Measurements from ENCODE around the gene RSKR.

Gene RSKR

GRCh38 chr17:28597606-28598383 lies 16.2 kb downstream of the RSKR start:
- TF ChIP-seq EZH2 (IDR thresholded peaks at IDR 0.05; ENCODE audit: borderline replicate concordance, low read length), result no peak
- no peak for TF ChIP-seq CTCF (IDR thresholded peaks at IDR 0.05; ENCODE audit: low read length)
- H3K4me3 ChIP-seq (ENCODE audit: low read depth, low read length, poor library complexity, severe bottlenecking), result peak overlapping the region; percentile 84
- no peak overlapping the region for H2AFZ ChIP-seq (ENCODE audit: low read length)

GRCh38 chr17:28592260-28592659 lies 21.7 kb downstream of the RSKR start:
- peaks cover 1% of the 10 kb centered on the region for H3K4me1 ChIP-seq (ENCODE audit: insufficient read depth, low read length, severe bottlenecking)
- peaks cover under 1% of the 10 kb centered on the region for H3K79me2 ChIP-seq (ENCODE audit: insufficient read depth, low read length)
- H4K20me1 ChIP-seq (ENCODE audit: insufficient read depth, low read length), result no peaks in the 10 kb centered on the region
- TF ChIP-seq EZH2 (IDR thresholded peaks at IDR 0.05; ENCODE audit: borderline replicate concordance, low read length) (no peak), CTCF (IDR thresholded peaks at IDR 0.05; ENCODE audit: low read length) (no peak)
- H3K36me3 ChIP-seq (ENCODE audit: insufficient read depth, low read length), result peaks cover 70% of the 10 kb centered on the region
- H3K27me3 ChIP-seq (ENCODE audit: insufficient read depth, low read length), result no peaks in the 10 kb centered on the region
- H3F3A ChIP-seq (ENCODE audit: insufficient read depth, low read length), result no peaks in the 10 kb centered on the region
- no peak overlapping the region for H2AFZ ChIP-seq (ENCODE audit: low read length)
- no peaks in the 10 kb centered on the region for H3K9me2 ChIP-seq (ENCODE audit: low read depth, low read length)
- H3K9ac ChIP-seq (ENCODE audit: low read length), result no peak overlapping the region
- no peaks in the 10 kb centered on the region for H3K9me3 ChIP-seq (ENCODE audit: low read length)
- H3K27ac ChIP-seq (ENCODE audit: low read depth, low read length, poor library complexity, severe bottlenecking), result no peak overlapping the region
- no peak overlapping the region for H3K4me3 ChIP-seq (ENCODE audit: low read depth, low read length, poor library complexity, severe bottlenecking)
- no peak overlapping the region for H3K4me2 ChIP-seq (ENCODE audit: low read length)

More at GRCh38 chr17:28597606-28598383, 16.2 kb downstream of the RSKR start:
- peaks cover 30% of the 10 kb centered on the region for H3K36me3 ChIP-seq (ENCODE audit: insufficient read depth, low read length)
- peaks cover 14% of the 10 kb centered on the region for H3K79me2 ChIP-seq (ENCODE audit: insufficient read depth, low read length)
- peaks cover 19% of the 10 kb centered on the region for H3K4me1 ChIP-seq (ENCODE audit: insufficient read depth, low read length, severe bottlenecking)
- no peaks in the 10 kb centered on the region for H4K20me1 ChIP-seq (ENCODE audit: insufficient read depth, low read length)
- no peaks in the 10 kb centered on the region for H3F3A ChIP-seq (ENCODE audit: insufficient read depth, low read length)
- H3K9ac ChIP-seq (ENCODE audit: low read length), result peak overlapping the region; percentile 88
- peak overlapping the region; percentile 70 for H3K27ac ChIP-seq (ENCODE audit: low read depth, low read length, poor library complexity, severe bottlenecking)
- H3K9me2 ChIP-seq (ENCODE audit: low read depth, low read length), result no peaks in the 10 kb centered on the region
- H3K4me2 ChIP-seq (ENCODE audit: low read length), result peak overlapping the region; percentile 97
- no peaks in the 10 kb centered on the region for H3K27me3 ChIP-seq (ENCODE audit: insufficient read depth, low read length)
- no peaks in the 10 kb centered on the region for H3K9me3 ChIP-seq (ENCODE audit: low read length)

- no peak overlapping the region for H2AFZ ChIP-seq (ENCODE audit: low read length)
- H3K9ac ChIP-seq (ENCODE audit: low read length), result no peak overlapping the region
- no peaks in the 10 kb centered on the region for H4K20me1 ChIP-seq (ENCODE audit: insufficient read depth, low read length)
- TF ChIP-seq EZH2 (IDR thresholded peaks at IDR 0.05; ENCODE audit: borderline replicate concordance, low read length), result no peak
- no peak for TF ChIP-seq CTCF (IDR thresholded peaks at IDR 0.05; ENCODE audit: low read length)
- H3K27ac ChIP-seq (ENCODE audit: low read depth, low read length, poor library complexity, severe bottlenecking), result no peak overlapping the region
- no peak overlapping the region for H3K4me3 ChIP-seq (ENCODE audit: low read depth, low read length, poor library complexity, severe bottlenecking)
- H3K9me2 ChIP-seq (ENCODE audit: low read depth, low read length), result no peaks in the 10 kb centered on the region
- no peaks in the 10 kb centered on the region for H3F3A ChIP-seq (ENCODE audit: insufficient read depth, low read length)
- no peaks in the 10 kb centered on the region for H3K79me2 ChIP-seq (ENCODE audit: insufficient read depth, low read length)
- no peaks in the 10 kb centered on the region for H3K27me3 ChIP-seq (ENCODE audit: insufficient read depth, low read length)
- H3K9me3 ChIP-seq (ENCODE audit: low read length), result no peaks in the 10 kb centered on the region
- no peak overlapping the region for H3K4me2 ChIP-seq (ENCODE audit: low read length)
- H3K36me3 ChIP-seq (ENCODE audit: insufficient read depth, low read length), result peaks cover 89% of the 10 kb centered on the region
- no peaks in the 10 kb centered on the region for H3K4me1 ChIP-seq (ENCODE audit: insufficient read depth, low read length, severe bottlenecking)
Measured at GRCh38 chr17:28585851-28586250, 28.1 kb downstream of the RSKR start.
